Stimulated activated CD8-positive, alpha-beta memory T cell treated with anti-CD3 and anti-CD28 coated beads, Interleukin-4, amount 100 ng/mL, for 1 hour (primary cell): ENCODE results near the gene CCN5.
A peak's percentile ranks its signal among the peaks of the same experiment; 100 is the strongest.

Experiments
- DNase-seq, 2 donors: peaks; one replicate each; pipeline ENCODE4 v3.0.0-alpha.2; 2020; ENCODE audit warnings: low read depth in 2 of 2, low spot score in 1 of 2

The CCN5 gene

DNA sequence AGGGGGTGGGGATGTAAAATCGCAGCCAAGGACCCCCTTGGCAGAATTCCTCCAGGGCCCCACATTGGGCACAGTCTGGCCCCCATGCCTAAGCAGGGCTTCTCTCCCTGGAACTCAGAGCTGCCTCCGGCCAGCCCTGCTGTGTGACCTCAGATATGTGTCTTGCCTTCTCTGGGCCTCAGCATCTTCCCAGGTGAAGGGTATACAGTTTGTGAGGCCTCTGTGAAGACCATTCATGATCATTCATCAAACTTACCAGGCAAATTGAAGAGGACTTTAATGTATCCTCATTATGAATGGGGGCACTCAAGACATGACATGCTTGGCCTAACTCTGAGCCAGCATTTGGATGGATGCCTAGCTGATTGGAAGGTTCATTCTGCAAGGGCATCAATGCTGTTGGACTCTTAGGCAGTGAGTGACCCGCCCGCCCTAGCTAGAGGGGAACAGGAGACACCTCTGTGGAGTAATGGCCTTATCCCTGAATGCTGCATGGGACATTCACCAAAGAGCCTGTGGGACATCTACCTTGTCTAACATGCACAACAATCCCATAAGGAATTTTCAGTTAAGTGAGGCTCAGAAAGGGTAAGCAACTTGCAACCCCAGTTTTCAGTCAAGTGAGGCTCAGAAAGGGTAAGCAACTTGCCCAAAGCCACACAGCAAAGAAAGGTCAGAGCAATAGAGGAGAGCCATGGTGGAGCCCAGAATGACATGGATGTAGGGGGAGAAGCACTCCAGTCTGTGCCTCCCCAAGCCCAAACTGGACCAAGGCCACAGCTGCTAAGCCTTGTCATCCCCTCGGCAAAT is 535 bp downstream of the CCN5 start:
- no peak for DNase-seq

- DNase-seq, result no peak
Measured at GRCh38 chr20:44716309-44717106, 1.3 kb downstream of the CCN5 start.

DNA sequence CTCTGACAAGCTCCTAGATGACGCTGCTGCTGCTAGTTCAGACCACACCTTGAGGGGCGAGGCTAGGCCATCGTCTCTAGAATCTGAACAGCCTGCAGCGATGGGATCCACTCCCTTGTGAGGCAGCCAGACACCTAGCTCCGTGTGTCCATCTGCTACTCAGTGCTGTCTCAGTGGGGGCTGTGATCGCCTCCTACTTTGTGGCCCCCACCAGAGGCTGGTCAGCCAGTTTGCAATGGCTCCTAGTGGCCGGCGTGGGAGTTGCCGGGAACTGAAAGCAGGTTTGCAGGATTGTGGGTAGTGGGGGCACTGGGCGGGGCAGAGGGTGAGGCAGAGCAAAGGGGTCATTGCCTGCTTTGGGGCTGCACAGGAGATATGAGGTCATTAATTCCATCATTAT is 2.8 kb downstream of the CCN5 start:
- no peak for DNase-seq

DNA sequence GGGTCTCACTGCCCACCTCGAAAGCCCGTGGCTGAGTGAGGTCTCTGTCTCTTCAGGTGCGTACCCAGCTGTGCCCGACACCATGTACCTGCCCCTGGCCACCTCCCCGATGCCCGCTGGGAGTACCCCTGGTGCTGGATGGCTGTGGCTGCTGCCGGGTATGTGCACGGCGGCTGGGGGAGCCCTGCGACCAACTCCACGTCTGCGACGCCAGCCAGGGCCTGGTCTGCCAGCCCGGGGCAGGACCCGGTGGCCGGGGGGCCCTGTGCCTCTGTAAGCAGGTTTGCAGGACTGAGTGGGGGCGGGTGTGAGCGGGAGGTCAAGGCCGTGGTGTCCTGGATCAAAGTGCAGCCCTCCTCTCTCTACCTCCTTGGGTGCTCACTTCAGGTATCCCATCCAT is 4.7 kb downstream of the CCN5 start:
- no peak for DNase-seq

GRCh38 chr20:44720621-44720996 is 5.4 kb downstream of the CCN5 start:
- no peak for DNase-seq

DNA sequence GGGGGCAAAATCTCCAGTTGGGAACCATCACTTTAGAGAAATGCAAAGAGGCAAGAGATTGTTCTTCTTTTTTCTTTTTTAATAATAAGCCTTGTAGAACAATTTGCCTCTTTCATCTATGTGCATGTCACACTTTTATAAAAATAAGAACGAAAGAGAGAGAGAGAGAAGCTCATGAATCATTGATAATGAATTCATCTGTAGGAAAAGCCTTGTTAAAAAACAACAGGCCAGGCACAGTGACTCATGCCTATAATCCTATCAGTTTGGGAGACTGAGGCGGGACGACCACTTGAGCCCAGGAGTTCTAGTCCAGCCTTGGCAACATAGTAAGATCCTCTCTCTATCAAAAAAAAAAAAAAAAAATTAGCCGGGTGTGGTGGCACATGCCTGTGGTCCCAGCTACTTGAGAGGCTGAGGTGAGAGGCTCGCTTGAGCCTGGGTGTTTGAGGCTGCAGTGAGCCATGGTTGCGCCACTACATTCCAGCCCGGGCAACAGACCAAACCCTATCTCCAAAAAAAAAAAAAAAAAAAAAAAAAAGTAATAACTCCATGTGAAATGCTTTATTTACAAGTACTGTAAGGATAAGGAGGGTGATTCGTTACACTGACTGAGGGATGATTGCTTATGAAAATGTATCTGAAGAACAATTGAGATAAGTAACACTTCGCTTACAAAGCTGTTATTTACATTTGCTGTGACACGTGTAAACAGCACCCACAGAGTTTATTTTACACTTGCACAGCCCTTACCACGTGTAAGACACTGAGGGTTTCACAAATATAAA is 6.0 kb downstream of the CCN5 start:
- no peak for DNase-seq

GRCh38 chr20:44721785-44722054 is 6.6 kb downstream of the CCN5 start:
- DNase-seq, result no peak

DNA sequence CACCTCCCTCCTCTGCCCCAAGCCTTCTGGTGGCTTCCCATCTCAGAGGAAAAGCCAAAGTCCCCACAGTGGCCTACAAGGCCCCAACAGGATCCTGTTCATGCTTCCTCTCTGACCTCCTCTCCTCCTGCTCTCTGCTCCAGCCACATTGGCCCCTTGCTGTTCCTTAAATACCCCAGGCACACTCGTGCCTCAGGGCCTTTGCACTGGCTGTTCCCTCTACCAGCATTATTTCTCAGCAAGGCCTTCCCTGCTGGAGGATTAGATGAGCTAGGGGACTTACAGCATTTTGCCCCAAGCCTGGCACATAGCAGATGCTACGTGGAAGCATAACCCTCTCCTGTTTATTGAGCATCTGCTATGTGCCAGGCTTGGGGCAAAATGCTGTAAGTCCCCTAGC is 7.8 kb downstream of the CCN5 start:
- DNase-seq, result no peak

- no peak for DNase-seq
Measured at GRCh38 chr20:44723391-44723790, 8.2 kb downstream of the CCN5 start.

- DNase-seq, result no peak
Measured at GRCh38 chr20:44723798-44724362, 8.7 kb downstream of the CCN5 start.

DNA sequence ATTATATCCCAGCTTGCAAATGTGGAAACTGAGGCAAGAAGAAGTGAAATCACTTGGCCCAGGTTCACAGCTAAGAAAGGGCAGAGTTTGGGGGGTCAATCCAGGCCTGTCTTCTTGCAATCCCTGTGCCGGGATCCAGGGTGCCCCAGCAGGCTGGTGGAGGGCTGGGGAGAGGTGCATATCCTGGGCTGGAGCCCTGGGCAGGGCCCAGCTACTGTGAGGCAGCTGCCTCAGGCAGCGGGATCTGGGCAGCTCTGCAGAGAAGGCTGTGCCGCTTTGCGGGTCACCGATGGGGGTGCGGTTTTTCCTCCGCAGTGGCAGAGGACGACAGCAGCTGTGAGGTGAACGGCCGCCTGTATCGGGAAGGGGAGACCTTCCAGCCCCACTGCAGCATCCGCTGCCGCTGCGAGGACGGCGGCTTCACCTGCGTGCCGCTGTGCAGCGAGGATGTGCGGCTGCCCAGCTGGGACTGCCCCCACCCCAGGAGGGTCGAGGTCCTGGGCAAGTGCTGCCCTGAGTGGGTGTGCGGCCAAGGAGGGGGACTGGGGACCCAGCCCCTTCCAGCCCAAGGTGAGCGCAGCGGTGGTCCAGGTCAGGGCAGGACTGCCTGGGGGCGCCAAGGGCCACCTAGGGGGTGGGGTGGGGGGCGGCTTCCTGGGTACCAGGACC is 9.4 kb downstream of the CCN5 start:
- no peak for DNase-seq

- DNase-seq, result no peak
Measured at GRCh38 chr20:44725837-44726236, 10.7 kb downstream of the CCN5 start.

DNA sequence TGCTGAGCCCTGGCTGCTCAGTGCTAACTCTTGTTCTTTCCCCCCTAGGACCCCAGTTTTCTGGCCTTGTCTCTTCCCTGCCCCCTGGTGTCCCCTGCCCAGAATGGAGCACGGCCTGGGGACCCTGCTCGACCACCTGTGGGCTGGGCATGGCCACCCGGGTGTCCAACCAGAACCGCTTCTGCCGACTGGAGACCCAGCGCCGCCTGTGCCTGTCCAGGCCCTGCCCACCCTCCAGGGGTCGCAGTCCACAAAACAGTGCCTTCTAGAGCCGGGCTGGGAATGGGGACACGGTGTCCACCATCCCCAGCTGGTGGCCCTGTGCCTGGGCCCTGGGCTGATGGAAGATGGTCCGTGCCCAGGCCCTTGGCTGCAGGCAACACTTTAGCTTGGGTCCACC is 11.9 kb downstream of the CCN5 start:
- DNase-seq, result no peak

DNA sequence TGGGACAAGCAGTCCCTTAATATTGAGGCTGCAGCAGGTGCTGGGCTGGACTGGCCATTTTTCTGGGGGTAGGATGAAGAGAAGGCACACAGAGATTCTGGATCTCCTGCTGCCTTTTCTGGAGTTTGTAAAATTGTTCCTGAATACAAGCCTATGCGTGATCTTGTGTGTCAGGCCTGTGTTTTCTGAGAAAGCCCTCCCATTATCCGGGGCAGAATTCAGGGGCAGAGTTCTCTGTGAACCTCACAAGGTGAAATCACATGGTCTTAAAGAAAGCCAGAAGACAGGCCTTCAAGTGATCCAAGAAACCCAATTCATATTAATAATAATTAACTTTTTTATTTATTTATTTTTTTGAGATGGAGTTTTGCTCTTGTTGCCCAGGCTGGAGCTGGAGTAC is 12.5 kb downstream of the CCN5 start:
- no peak for DNase-seq

GRCh38 chr20:44728801-44729443 is 13.8 kb downstream of the CCN5 start:
- DNase-seq, result no peak

DNA sequence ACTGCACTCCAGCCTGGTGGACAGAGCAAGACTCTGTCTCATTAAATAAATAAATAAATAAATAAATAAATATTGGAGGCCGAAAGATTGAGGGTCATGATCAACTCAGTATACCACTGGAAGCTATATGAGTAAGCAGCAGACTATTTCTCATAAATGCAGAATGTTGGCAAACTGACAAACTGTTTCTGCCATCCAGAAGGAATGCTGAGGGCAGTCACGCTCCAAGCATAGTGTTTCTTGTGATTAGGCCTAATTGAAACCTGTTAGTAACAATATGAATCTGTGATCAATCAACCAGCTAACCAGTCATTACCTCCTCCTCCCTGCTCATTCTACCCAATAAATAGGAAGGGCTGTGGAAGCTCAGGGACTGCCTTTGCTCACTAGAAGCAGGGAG is 15.3 kb downstream of the CCN5 start:
- no peak for DNase-seq

DNA sequence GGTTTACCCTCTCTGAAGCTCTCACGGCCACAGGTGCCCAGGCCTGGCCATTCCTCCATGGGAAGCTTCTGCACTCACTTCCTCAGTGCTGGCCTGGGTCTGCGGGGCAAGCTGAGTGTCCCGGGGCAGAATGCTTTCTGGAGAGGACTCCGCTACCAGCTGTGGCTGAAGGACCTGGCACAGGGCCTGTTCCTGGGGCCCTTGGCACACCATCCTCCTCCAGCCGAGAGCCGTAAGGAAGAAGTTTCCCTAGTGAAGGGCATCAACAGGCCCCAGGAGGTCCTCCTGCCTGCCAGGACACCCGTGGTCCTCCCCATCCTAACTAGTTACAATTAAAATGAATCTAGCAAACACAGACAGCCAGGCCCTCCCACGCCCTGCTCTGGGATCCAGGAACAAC is 16.5 kb downstream of the CCN5 start:
- no peak for DNase-seq

DNA sequence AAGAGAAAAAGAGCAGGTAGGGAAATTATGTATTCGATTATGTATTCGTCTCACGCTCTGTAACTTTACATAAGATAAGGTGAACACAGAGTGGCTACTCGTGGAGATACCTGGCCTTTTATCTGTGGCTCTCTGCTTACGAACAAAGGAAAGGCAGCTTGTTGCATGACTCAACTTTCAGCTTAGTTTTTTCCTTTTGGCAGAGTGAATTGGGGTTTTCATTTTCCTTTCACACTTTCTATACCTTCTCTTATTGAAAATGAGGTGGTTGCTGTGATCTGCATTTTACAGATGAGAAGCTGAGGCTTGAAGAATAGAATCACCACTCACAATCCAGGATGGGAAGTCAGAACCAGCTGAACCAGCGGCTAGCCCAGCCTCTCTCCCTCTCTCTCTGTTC is 17.2 kb downstream of the CCN5 start:
- DNase-seq, result no peak

DNA sequence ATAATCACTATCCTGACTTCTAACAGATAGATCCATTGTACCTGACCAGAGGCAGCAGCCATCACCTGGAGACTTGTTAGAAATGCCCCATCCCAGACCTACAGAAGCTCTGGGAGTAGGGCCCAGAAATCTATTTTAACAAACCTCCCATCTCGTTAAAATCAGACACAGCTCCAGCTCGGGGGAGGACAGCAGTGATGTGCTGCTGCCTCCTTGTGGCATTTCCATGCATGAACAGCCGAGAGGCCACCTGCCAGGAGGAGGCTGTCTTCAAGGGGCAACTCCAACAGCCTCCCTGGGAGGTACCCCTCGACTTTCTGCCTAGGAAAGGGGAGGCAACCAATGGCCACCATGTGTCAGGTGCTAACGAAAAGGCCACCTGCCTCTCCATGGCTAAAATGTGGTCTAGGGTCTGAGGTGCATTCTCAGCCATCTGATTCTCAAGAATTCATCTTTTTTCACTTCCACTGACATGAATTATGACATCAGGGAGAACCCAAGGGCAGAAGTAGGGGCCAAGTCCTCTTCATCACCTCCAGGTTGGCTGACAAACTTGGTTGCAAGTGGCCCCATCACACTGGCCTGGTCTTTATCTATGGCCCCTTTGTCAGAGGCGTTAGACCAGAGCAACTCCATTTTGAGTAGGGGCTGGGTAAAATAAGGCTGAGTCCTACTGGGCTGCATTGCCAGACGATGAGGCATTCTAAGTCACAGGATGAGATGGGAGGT is 18.3 kb downstream of the CCN5 start:
- peak in 1 of 2 donors; percentile 15 for DNase-seq

- no peak for DNase-seq
Measured at GRCh38 chr20:44734938-44735337, 19.8 kb downstream of the CCN5 start.
